ENCODE measurements around the gene DNAJC18. TPM values are rescaled to one million over a fixed set of nuclear protein-coding genes. Genes with fewer than 3 reads are reported as not detected.

DNAJC18 gene
- total RNA-seq, 3 donors from 2014 or later = 5.4 to 9.5 (median 7.6) TPM

GRCh38 chr5:139459451-139459934, 20.2 kb upstream of the DNAJC18 start:
- no peak for TF ChIP-seq POLR2A (IDR thresholded peaks at IDR 0.05)
- TF ChIP-seq POLR2AphosphoS5 (IDR thresholded peaks at IDR 0.05) = peak in 1 of 3 donors; percentile 25
- no peaks in the 10 kb centered on the region for H3K36me3 ChIP-seq
- DNase-seq (ENCODE audit: low spot score in 2 of 2) = no peak
- H3K27me3 ChIP-seq = no peaks in the 10 kb centered on the region
- H3K4me1 ChIP-seq = no peaks in the 10 kb centered on the region
- intact Hi-C loops (cut with DNase I; ENCODE audit: low total_unique reads) = no loop called here
- H3K9me3 ChIP-seq = no peaks in the 10 kb centered on the region
- no peak overlapping the region for H3K4me3 ChIP-seq
- H3K27ac ChIP-seq = peak overlapping the region; percentile 58 to 74

- no peak for TF ChIP-seq CTCF (IDR thresholded peaks at IDR 0.05)
- TF ChIP-seq POLR2A (IDR thresholded peaks at IDR 0.05) = no peak
- Histone ChIP-seq H3K4me1 (no peaks in the 10 kb centered on the region), H3K36me3 (no peaks in the 10 kb centered on the region), H3K27ac (peak overlapping the region; percentile 58 to 74), H3K9me3 (no peaks in the 10 kb centered on the region), H3K4me3 (peak overlapping the region in 1 of 3 donors; percentile 25), H3K27me3 (no peaks in the 10 kb centered on the region)
- peak in 1 of 2 donors; percentile 39 for DNase-seq (ENCODE audit: low spot score in 2 of 2)
- intact Hi-C loops (cut with DNase I; ENCODE audit: low total_unique reads) = no loop called here
Observed at GRCh38 chr5:139458580-139459407, 19.5 kb upstream of the DNAJC18 start.

- intact Hi-C loops (cut with DNase I; ENCODE audit: low total_unique reads) = no loop called here
- TF ChIP-seq POLR2A (IDR thresholded peaks at IDR 0.05) = no peak
- no peak for TF ChIP-seq CTCF (IDR thresholded peaks at IDR 0.05)
- no peak for TF ChIP-seq POLR2AphosphoS5 (IDR thresholded peaks at IDR 0.05)
- DNase-seq (ENCODE audit: low spot score in 2 of 2) = no peak
Observed at GRCh38 chr5:139457653-139458306, 18.5 kb upstream of the DNAJC18 start.

GRCh38 chr5:139457241-139457640, 17.9 kb upstream of the DNAJC18 start:
- no peaks in the 10 kb centered on the region for H3K9me3 ChIP-seq
- intact Hi-C loops (cut with DNase I; ENCODE audit: low total_unique reads) = no loop called here
- no peaks in the 10 kb centered on the region for H3K4me1 ChIP-seq
- no peaks in the 10 kb centered on the region for H3K36me3 ChIP-seq
- no peak for DNase-seq (ENCODE audit: low spot score in 2 of 2)
- H3K27me3 ChIP-seq = no peaks in the 10 kb centered on the region
- H3K27ac ChIP-seq = no peak overlapping the region
- no peak for TF ChIP-seq POLR2A (IDR thresholded peaks at IDR 0.05)
- no peak for TF ChIP-seq CTCF (IDR thresholded peaks at IDR 0.05)
- no peak for TF ChIP-seq POLR2AphosphoS5 (IDR thresholded peaks at IDR 0.05)
- no peak overlapping the region for H3K4me3 ChIP-seq

More at GRCh38 chr5:139457653-139458306, 18.5 kb upstream of the DNAJC18 start:
- Histone ChIP-seq H3K4me3 (no peak overlapping the region), H3K27me3 (no peaks in the 10 kb centered on the region), H3K9me3 (no peaks in the 10 kb centered on the region), H3K36me3 (no peaks in the 10 kb centered on the region), H3K4me1 (no peaks in the 10 kb centered on the region), H3K27ac (no peak overlapping the region)

- no peak for DNase-seq (ENCODE audit: low spot score in 2 of 2)
- Histone ChIP-seq H3K4me1 (no peaks in the 10 kb centered on the region), H3K36me3 (no peaks in the 10 kb centered on the region), H3K4me3 (no peak overlapping the region), H3K27me3 (no peaks in the 10 kb centered on the region), H3K9me3 (no peaks in the 10 kb centered on the region), H3K27ac (no peak overlapping the region)
- intact Hi-C loops (cut with DNase I; ENCODE audit: low total_unique reads) = no loop called here
- no peak for TF ChIP-seq POLR2AphosphoS5 (IDR thresholded peaks at IDR 0.05)
- no peak for TF ChIP-seq CTCF (IDR thresholded peaks at IDR 0.05)
- no peak for TF ChIP-seq POLR2A (IDR thresholded peaks at IDR 0.05)
Observed at GRCh38 chr5:139456776-139457175, 17.5 kb upstream of the DNAJC18 start.

Data from breast epithelium (tissue), 4 donors.